NCI-H2107 (cell line): ENCODE data around the gene LAMC3.
"Not testable (repeated sequence)": the region's sequence is repeated elsewhere in the genome, so short reads cannot be mapped to it uniquely, and the experiment has no call there.

Experiments used
- DNase-seq: peaks from one replicate; lab custom pipeline; 2025; lab: John Stamatoyannopoulos, UW

Gene LAMC3

GRCh38 chr9:131028931-131029573 is 20.1 kb downstream of the LAMC3 start:
- DNase-seq, result no peak

GRCh38 chr9:131029574-131029952 is 20.6 kb downstream of the LAMC3 start:
- no peak for DNase-seq

GRCh38 chr9:131030239-131031004 is 21.4 kb downstream of the LAMC3 start:
- no peak for DNase-seq

GRCh38 chr9:131031005-131031641 is 22.1 kb downstream of the LAMC3 start:
- DNase-seq, result no peak

GRCh38 chr9:131031642-131032005 is 22.6 kb downstream of the LAMC3 start:
- DNase-seq, result no peak

- DNase-seq, result no peak
Observed at GRCh38 chr9:131032384-131032783, 23.4 kb downstream of the LAMC3 start.

- no peak for DNase-seq
Observed at GRCh38 chr9:131033269-131034224, 24.6 kb downstream of the LAMC3 start.

- DNase-seq, result no peak
Observed at GRCh38 chr9:131034268-131034667, 25.3 kb downstream of the LAMC3 start.

- not testable (repeated sequence) for DNase-seq
Observed at GRCh38 chr9:131034749-131035148, 25.8 kb downstream of the LAMC3 start.

GRCh38 chr9:131035548-131035947 is 26.6 kb downstream of the LAMC3 start:
- DNase-seq, result no peak

GRCh38 chr9:131036071-131036470 is 27.1 kb downstream of the LAMC3 start:
- no peak for DNase-seq

- no peak for DNase-seq
Observed at GRCh38 chr9:131036529-131037334, 27.8 kb downstream of the LAMC3 start.

GRCh38 chr9:131037335-131038255 is 28.6 kb downstream of the LAMC3 start:
- no peak for DNase-seq

- DNase-seq, result no peak
Observed at GRCh38 chr9:131038256-131039128, 29.5 kb downstream of the LAMC3 start.

GRCh38 chr9:131039129-131039954 is 30.4 kb downstream of the LAMC3 start:
- DNase-seq, result no peak

GRCh38 chr9:131042666-131043065 is 33.7 kb downstream of the LAMC3 start:
- DNase-seq, result no peak

- DNase-seq, result no peak
Observed at GRCh38 chr9:131043087-131043486, 34.1 kb downstream of the LAMC3 start.

- DNase-seq, result no peak
Observed at GRCh38 chr9:131043646-131044045, 34.7 kb downstream of the LAMC3 start.
